Right cardiac atrium (tissue), 5 donors: ENCODE results near the gene CAMP. TPM values are rescaled to one million over a fixed set of nuclear protein-coding genes. Genes with fewer than 3 reads are reported as not detected.

Experiments used
- ATAC-seq, 2 donors: fragments of 200-7000 bp; cut with Tn5 transposase; one replicate each; pipeline versions ENCODE4 v1.8.0 to v1.9.1; 2020; ENCODE audit warnings: moderate library complexity in 2 of 2, mild to moderate bottlenecking in 1 of 2
- DNase-seq, 3 donors: peaks; one replicate each; pipeline ENCODE4 v3.0.0-alpha.2; 2020
- H3K27ac ChIP-seq: one replicate; pipeline ENCODE4 v1.5.1; 2013; ENCODE audit warnings: mild to moderate bottlenecking, low read length, control low read depth, moderate library complexity
- H3K27me3 ChIP-seq: one replicate; pipeline ENCODE4 v1.6.1; 2013; ENCODE audit not compliant: control insufficient read depth, insufficient read depth
- H3K4me1 ChIP-seq: one replicate; pipeline ENCODE4 v1.6.1; 2013; ENCODE audit warnings: low read length; ENCODE audit not compliant: control insufficient read depth, insufficient read depth
- H3K4me3 ChIP-seq: one replicate; pipeline ENCODE4 v1.5.1; 2013; ENCODE audit warnings: low read length, control low read depth
- H3K9me3 ChIP-seq: one replicate; pipeline ENCODE4 v1.6.1; 2013; ENCODE audit warnings: low read length; ENCODE audit not compliant: control insufficient read depth
- WGBS: extraction: QIAGEN DNeasy Blood & Tissue Kit; methylation state at CpG from one replicate; pipeline ENCODE4 v1.1.7; 2013; 5-methylcytosine and 5-hydroxymethylcytosine counted together
- intact Hi-C, 4 donors: fragments of 100-400 bp; cut with DNase I; formaldehyde crosslinking; loops; one replicate each; pipeline versions ENCODE4 v1.11.0 to v1.14.0; 2022 to 2023
- microRNA-seq, 2 donors: library from miRNA; unstranded; fragments of <30 nt; microRNA quantifications; one replicate each; pipeline ENCODE4 v1.2.0, GENCODE V29; 2020 to 2021
- polyA plus RNA-seq: library from polyadenylated mRNA; stranded (reverse); fragments of 200-250 nt; gene quantifications from one replicate; pipeline ENCODE4 v1.2.3, GENCODE V29; 2013
- total RNA-seq, 4 donors: library from RNA; stranded (reverse); fragmentation: NEBNext Ultra II Directional; extraction: Animal tissue kit (Norgen Biotek cat#: 25700); gene quantifications; one replicate each; pipeline ENCODE4 v1.2.1, GENCODE V29; 2021
- donor health status: healthy with polysubstance abuse.
- donor health status: DM: no; HTN: yes; CAD: no.
- donor health status: DM: no; HTN: no; CAD: no.
- donor health status: DM: no; HTN: yes; CAD: no; lungs with severe emphysema.
- donor health status: DM: yes; HTN: yes; CAD: no.

Gene CAMP
- total and polyA plus RNA-seq, 5 donors = 0.50 to 2.1 (median 0.91) TPM

DNA sequence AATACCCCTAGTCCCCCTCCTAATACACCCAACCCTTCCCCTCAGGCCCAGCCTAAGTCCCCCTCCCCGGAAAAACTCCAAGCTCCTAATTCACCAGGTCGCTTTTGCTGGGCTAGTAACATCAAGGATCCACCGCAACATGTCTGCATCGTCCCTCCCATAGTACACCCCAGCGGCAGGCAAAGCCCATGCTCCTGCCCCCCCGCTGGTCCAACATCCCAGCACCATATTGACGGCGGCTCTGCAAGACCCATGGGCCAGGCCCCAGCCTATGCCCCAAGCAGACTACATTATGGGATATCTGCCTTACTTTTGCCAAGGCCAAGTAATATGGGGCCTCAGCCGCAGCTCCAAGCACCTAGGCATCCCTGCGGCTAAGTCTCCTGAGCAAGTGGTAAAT, 51.2 kb downstream of the CAMP start:
- WGBS = 89% methylated on average over 10 of the region's 10 CpGs
- DNase-seq (no peak), ATAC-seq (peak in 1 of 2 donors; percentile 5)
- no peaks in the 10 kb centered on the region for H3K9me3 ChIP-seq
- H3K27ac ChIP-seq = no peak overlapping the region
- intact Hi-C loops = loop anchor here (5.0 to 10.0 kb wide), 2 partner anchors 158 to 270 kb away; partner anchors contain the start of gene PLXNB1 (in 1 of the 4)
- H3K4me1 ChIP-seq = no peaks in the 10 kb centered on the region
- H3K4me3 ChIP-seq = no peak overlapping the region
- H3K27me3 ChIP-seq = no peaks in the 10 kb centered on the region

Small RNAs within 50 kb of the gene (microRNA-seq; reads per million reads assigned to microRNA genes)
- 2.1 to 17.7 reads per million in 2 donors for gene MIR4443

Other genes with a start within 250 kb of the CAMP start
- gene MAP4, start 207.1 kb upstream of the CAMP start, total RNA-seq = 100 to 1,000 TPM; 443 to 557 (median 472) TPM
- gene MAP4, start 207.1 kb upstream of the CAMP start, polyA plus RNA-seq = 267 TPM
- 1 to 10 TPM in 1 of 4 donors, under 1 TPM in 3; 0.71 to 1.0 (median 0.87) TPM for gene CDC25A, start 35.1 kb upstream of the CAMP start, total RNA-seq
- gene CDC25A, start 35.1 kb upstream of the CAMP start, polyA plus RNA-seq = 0.86 TPM
- 10 to 100 TPM; 11.4 to 18.5 (median 15.0) TPM for gene ZNF589, start 17.6 kb downstream of the CAMP start, total RNA-seq
- gene ZNF589, start 17.6 kb downstream of the CAMP start, polyA plus RNA-seq = 5.6 TPM
- gene NME6, start 77.9 kb downstream of the CAMP start, total RNA-seq = 10 to 100 TPM; 17.0 to 20.3 (median 19.1) TPM
- 11.6 TPM for gene NME6, start 77.9 kb downstream of the CAMP start, polyA plus RNA-seq
- not detected for gene SPINK8, start 110.2 kb downstream of the CAMP start, total RNA-seq
- gene SPINK8, start 110.2 kb downstream of the CAMP start, polyA plus RNA-seq = not detected
- gene FBXW12, start 148.7 kb downstream of the CAMP start, total RNA-seq = not detected
- gene FBXW12, start 148.7 kb downstream of the CAMP start, polyA plus RNA-seq = not detected
- gene PLXNB1, start 206.6 kb downstream of the CAMP start, total RNA-seq = 10 to 100 TPM; 49.4 to 84.5 (median 55.0) TPM
- gene PLXNB1, start 206.6 kb downstream of the CAMP start, polyA plus RNA-seq = 52.7 TPM
- 10 to 100 TPM in 3 of 4 donors, 1 to 10 TPM in 1; 8.7 to 11.5 (median 11.1) TPM for gene CCDC51, start 216.6 kb downstream of the CAMP start, total RNA-seq
- gene CCDC51, start 216.6 kb downstream of the CAMP start, polyA plus RNA-seq = 11.2 TPM
- gene TMA7, start 216.8 kb downstream of the CAMP start, total RNA-seq = 100 to 1,000 TPM; 187 to 270 (median 216) TPM
- gene TMA7, start 216.8 kb downstream of the CAMP start, polyA plus RNA-seq = 526 TPM
- gene ATRIP, start 223.2 kb downstream of the CAMP start, total RNA-seq = 1 to 10 TPM; 4.0 to 5.2 (median 4.3) TPM
- 3.5 TPM for gene ATRIP, start 223.2 kb downstream of the CAMP start, polyA plus RNA-seq